Measurements from ENCODE around the gene MRPS14.

Gene MRPS14

GRCh38 chr1:174990382-174990999, 32.7 kb downstream of the MRPS14 start:
- Histone ChIP-seq H3K4me1 (ENCODE audit: control insufficient read depth, low read length) (peaks cover 7% of the 10 kb centered on the region; the same call in 1 of the 2 replicates), H3K36me3 (ENCODE audit: control insufficient read depth, low read length) (peaks cover 60% of the 10 kb centered on the region), H3K4me2 (ENCODE audit: low read length) (peak overlapping the region; percentile 27), H3K9me2 (replicated peaks; ENCODE audit: control insufficient read depth, low read length) (no peaks in the 10 kb centered on the region), H3K79me2 (ENCODE audit: control insufficient read depth, low read length) (no peaks in the 10 kb centered on the region), H4K20me1 (ENCODE audit: control insufficient read depth, insufficient read depth, low read depth, low read length) (no peaks in the 10 kb centered on the region), H3F3A (ENCODE audit: control insufficient read depth, insufficient read depth) (peaks cover 10% of the 10 kb centered on the region), H3K27ac (ENCODE audit: low read depth, low read length) (no peak overlapping the region), H3K4me3 (ENCODE audit: low read length) (no peak overlapping the region), H3K9me3 (ENCODE audit: control insufficient read depth, insufficient read depth, low read length) (no peaks in the 10 kb centered on the region), H3K27me3 (ENCODE audit: control insufficient read depth, low read length) (no peaks in the 10 kb centered on the region)
- TF ChIP-seq EZH2phosphoT487 (IDR thresholded peaks at IDR 0.05; ENCODE audit: borderline replicate concordance, low read length) = no peak
- TF ChIP-seq CTCF (IDR thresholded peaks at IDR 0.05; ENCODE audit: low read depth, low read length, poor library complexity, severe bottlenecking) = no peak

GRCh38 chr1:174989536-174990220, 33.5 kb downstream of the MRPS14 start:
- Histone ChIP-seq H4K20me1 (ENCODE audit: control insufficient read depth, insufficient read depth, low read depth, low read length) (no peaks in the 10 kb centered on the region), H3K9me3 (ENCODE audit: control insufficient read depth, insufficient read depth, low read length) (no peaks in the 10 kb centered on the region), H3K27me3 (ENCODE audit: control insufficient read depth, low read length) (no peaks in the 10 kb centered on the region), H3K27ac (ENCODE audit: low read depth, low read length) (no peak overlapping the region), H3F3A (ENCODE audit: control insufficient read depth, insufficient read depth) (peaks cover 10% of the 10 kb centered on the region), H3K4me1 (ENCODE audit: control insufficient read depth, low read length) (peaks cover 7% of the 10 kb centered on the region; the same call in 1 of the 2 replicates), H3K79me2 (ENCODE audit: control insufficient read depth, low read length) (no peaks in the 10 kb centered on the region), H3K4me2 (ENCODE audit: low read length) (no peak overlapping the region), H3K4me3 (ENCODE audit: low read length) (no peak overlapping the region), H3K9me2 (replicated peaks; ENCODE audit: control insufficient read depth, low read length) (no peaks in the 10 kb centered on the region), H3K36me3 (ENCODE audit: control insufficient read depth, low read length) (peaks cover 55% of the 10 kb centered on the region)
- TF ChIP-seq CTCF (IDR thresholded peaks at IDR 0.05; ENCODE audit: low read depth, low read length, poor library complexity, severe bottlenecking) (no peak), EZH2phosphoT487 (IDR thresholded peaks at IDR 0.05; ENCODE audit: borderline replicate concordance, low read length) (no peak)

- H3K36me3 ChIP-seq (ENCODE audit: control insufficient read depth, low read length) = peaks cover 62% of the 10 kb centered on the region
- no peaks in the 10 kb centered on the region for H3K9me3 ChIP-seq (ENCODE audit: control insufficient read depth, insufficient read depth, low read length)
- TF ChIP-seq EZH2phosphoT487 (IDR thresholded peaks at IDR 0.05; ENCODE audit: borderline replicate concordance, low read length) (no peak), CTCF (IDR thresholded peaks at IDR 0.05; ENCODE audit: low read depth, low read length, poor library complexity, severe bottlenecking) (no peak)
- H3K4me1 ChIP-seq (ENCODE audit: control insufficient read depth, low read length) = peaks cover 7% of the 10 kb centered on the region; the same call in 1 of the 2 replicates
- no peaks in the 10 kb centered on the region for H3K79me2 ChIP-seq (ENCODE audit: control insufficient read depth, low read length)
- H4K20me1 ChIP-seq (ENCODE audit: control insufficient read depth, insufficient read depth, low read depth, low read length) = no peaks in the 10 kb centered on the region
- no peaks in the 10 kb centered on the region for H3K9me2 ChIP-seq (replicated peaks; ENCODE audit: control insufficient read depth, low read length)
- H3K27me3 ChIP-seq (ENCODE audit: control insufficient read depth, low read length) = no peaks in the 10 kb centered on the region
- H3K4me2 ChIP-seq (ENCODE audit: low read length) = no peak overlapping the region
- peaks cover 10% of the 10 kb centered on the region for H3F3A ChIP-seq (ENCODE audit: control insufficient read depth, insufficient read depth)
- H3K4me3 ChIP-seq (ENCODE audit: low read length) = no peak overlapping the region
- no peak overlapping the region for H3K27ac ChIP-seq (ENCODE audit: low read depth, low read length)
Observed at GRCh38 chr1:174988986-174989385, 34.2 kb downstream of the MRPS14 start.
